Measurements from ENCODE around the gene CRIP1. TPM values are rescaled to one million over a fixed set of nuclear protein-coding genes. Genes with fewer than 3 reads are reported as not detected.

Gene CRIP1
- total and polyA plus RNA-seq, 10 of the 15 experiments (the other 5 are each of a cell fraction or from before 2014, with no cell fraction given), result 66.8 to 259 (median 154) TPM

DNA sequence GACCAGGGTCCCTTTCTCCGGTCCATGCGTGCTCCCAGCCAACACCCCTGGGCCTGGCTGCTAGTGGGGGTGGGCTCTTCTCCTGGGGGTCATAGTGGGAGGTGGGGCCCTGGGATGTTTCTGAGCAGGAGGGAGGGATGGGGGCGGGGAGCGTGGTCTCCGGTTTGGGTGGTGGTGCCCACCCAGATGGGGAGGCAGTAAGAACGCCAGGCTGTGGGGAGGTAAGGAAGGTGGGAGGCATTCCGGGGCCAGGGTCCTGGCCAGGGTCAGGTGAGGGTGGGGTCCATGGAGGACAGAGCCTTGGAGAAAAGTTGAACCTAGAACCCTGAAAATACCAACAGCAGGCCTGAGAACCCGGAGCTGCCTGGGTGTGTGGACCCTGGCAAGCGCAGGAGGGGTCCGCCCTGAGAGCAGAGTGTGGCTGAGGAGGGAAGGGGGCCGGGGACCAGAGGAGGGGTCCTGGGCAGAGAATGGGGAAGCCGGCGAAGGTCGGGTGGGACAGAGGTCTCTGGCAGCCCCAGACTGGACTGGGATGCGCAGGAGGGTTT, 6.4 kb upstream of the CRIP1 start:
- Histone ChIP-seq H3K4me1 (ENCODE audit: control insufficient read depth, insufficient read depth, low read length) (peaks cover 17% of the 10 kb centered on the region), H4K20me1 (ENCODE audit: control insufficient read depth, insufficient read depth) (no peaks in the 10 kb centered on the region), H3K9ac (ENCODE audit: control insufficient read depth, insufficient read depth, low read length) (no peak overlapping the region), H3K4me3 (no peak overlapping the region), H3K4me2 (ENCODE audit: control insufficient read depth, insufficient read depth) (no peak overlapping the region), H3K9me3 (replicated peaks; ENCODE audit: control insufficient read depth, insufficient read depth, low read length) (no peaks in the 10 kb centered on the region; the same call in 2 of the 3 replicates), H3K27me3 (replicated peaks in 1 of 2; ENCODE audit: control insufficient read depth in 2 of 2, insufficient read depth in 2 of 2, low read length in 1 of 2) (peaks cover 4 to 9% of the 10 kb centered on the region in 2 experiments; a peak in 3 of 4 replicates), H3K36me3 (ENCODE audit: control insufficient read depth in 2 of 2, insufficient read depth in 2 of 2, low read length in 1 of 2) (no peaks in the 10 kb centered on the region), H3K79me2 (ENCODE audit: control insufficient read depth, insufficient read depth, low read length) (no peaks in the 10 kb centered on the region), H3K27ac (ENCODE audit: control insufficient read depth, insufficient read depth) (no peak overlapping the region), H2AFZ (ENCODE audit: control insufficient read depth, low read depth, low read length) (no peak overlapping the region)
- ChIA-PET RAD21 (ENCODE audit: unreplicated experiment) (interaction anchor here (0.6 to 2.3 kb wide), 7 partner anchors 9 to 434 kb away, joined by 3 to 74 read pairs (median 5); no protein-coding TSS in a partner anchor), CTCF (interaction anchor here (0.6 to 2.9 kb wide), 25 partner anchors 9 to 1365 kb away, joined by 3 to 103 read pairs (median 4); partner anchors contain the start of genes BRF1 and TEDC1), SMC1A (ENCODE audit: uncharacterized antibody, unreplicated experiment) (interaction anchor here (1.0 to 2.4 kb wide), 4 partner anchors 10 to 109 kb away, joined by 3 to 39 read pairs (median 5); partner anchors contain the start of genes TEDC1 and TEX22), POLR2A (interaction anchor here (2.2 kb wide), 1 partner anchor 10 kb away, joined by 23 read pairs; no protein-coding TSS in a partner anchor)
- intact Hi-C loops (cut with micrococcal nuclease; ENCODE audit: unreplicated experiment) (loop anchor here (10.0 kb wide), 1 partner anchor 415 kb away; the partner anchor contains the start of gene GPR132), in situ Hi-C loops (cut with MboI) (no loop called here)
- TF ChIP-seq RUNX3 (IDR thresholded peaks at IDR 0.05; ENCODE audit: low read length) (no peak), ZZZ3 (IDR thresholded peaks at IDR 0.05; ENCODE audit: control insufficient read depth, insufficient read length, low read depth) (no peak), DPF2 (IDR thresholded peaks at IDR 0.05) (no peak), SMARCA5 (IDR thresholded peaks at IDR 0.05) (no peak), CHD4 (IDR thresholded peaks at IDR 0.05) (no peak), KLF5 (IDR thresholded peaks at IDR 0.05; ENCODE audit: partially characterized antibody) (no peak), TCF12 (IDR thresholded peaks at IDR 0.05; ENCODE audit: low read depth, low read length) (no peak), NR2F1 (conservative IDR thresholded peaks at IDR 0.05) (no peak), MTA2 (IDR thresholded peaks at IDR 0.05; ENCODE audit: low read depth) (no peak), SIX5 (IDR thresholded peaks at IDR 0.05; ENCODE audit: low read depth, low read length, severe bottlenecking) (no peak), CHD2 (IDR thresholded peaks at IDR 0.05; ENCODE audit: borderline replicate concordance, low read depth, low read length) (no peak)
- TF ChIP-seq, protein P1, sequence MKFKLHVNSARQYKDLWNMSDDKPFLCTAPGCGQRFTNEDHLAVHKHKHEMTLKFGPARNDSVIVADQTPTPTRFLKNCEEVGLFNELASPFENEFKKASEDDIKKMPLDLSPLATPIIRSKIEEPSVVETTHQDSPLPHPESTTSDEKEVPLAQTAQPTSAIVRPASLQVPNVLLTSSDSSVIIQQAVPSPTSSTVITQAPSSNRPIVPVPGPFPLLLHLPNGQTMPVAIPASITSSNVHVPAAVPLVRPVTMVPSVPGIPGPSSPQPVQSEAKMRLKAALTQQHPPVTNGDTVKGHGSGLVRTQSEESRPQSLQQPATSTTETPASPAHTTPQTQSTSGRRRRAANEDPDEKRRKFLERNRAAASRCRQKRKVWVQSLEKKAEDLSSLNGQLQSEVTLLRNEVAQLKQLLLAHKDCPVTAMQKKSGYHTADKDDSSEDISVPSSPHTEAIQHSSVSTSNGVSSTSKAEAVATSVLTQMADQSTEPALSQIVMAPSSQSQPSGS (IDR thresholded peaks at IDR 0.05; ENCODE audit: low read length), result no peak
- TF ChIP-seq, protein P2, sequence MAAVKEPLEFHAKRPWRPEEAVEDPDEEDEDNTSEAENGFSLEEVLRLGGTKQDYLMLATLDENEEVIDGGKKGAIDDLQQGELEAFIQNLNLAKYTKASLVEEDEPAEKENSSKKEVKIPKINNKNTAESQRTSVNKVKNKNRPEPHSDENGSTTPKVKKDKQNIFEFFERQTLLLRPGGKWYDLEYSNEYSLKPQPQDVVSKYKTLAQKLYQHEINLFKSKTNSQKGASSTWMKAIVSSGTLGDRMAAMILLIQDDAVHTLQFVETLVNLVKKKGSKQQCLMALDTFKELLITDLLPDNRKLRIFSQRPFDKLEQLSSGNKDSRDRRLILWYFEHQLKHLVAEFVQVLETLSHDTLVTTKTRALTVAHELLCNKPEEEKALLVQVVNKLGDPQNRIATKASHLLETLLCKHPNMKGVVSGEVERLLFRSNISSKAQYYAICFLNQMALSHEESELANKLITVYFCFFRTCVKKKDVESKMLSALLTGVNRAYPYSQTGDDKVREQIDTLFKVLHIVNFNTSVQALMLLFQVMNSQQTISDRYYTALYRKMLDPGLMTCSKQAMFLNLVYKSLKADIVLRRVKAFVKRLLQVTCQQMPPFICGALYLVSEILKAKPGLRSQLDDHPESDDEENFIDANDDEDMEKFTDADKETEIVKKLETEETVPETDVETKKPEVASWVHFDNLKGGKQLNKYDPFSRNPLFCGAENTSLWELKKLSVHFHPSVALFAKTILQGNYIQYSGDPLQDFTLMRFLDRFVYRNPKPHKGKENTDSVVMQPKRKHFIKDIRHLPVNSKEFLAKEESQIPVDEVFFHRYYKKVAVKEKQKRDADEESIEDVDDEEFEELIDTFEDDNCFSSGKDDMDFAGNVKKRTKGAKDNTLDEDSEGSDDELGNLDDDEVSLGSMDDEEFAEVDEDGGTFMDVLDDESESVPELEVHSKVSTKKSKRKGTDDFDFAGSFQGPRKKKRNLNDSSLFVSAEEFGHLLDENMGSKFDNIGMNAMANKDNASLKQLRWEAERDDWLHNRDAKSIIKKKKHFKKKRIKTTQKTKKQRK (IDR thresholded peaks at IDR 0.05; ENCODE audit: low read depth, low read length), result no peak
- TF ChIP-seq, protein P3, sequence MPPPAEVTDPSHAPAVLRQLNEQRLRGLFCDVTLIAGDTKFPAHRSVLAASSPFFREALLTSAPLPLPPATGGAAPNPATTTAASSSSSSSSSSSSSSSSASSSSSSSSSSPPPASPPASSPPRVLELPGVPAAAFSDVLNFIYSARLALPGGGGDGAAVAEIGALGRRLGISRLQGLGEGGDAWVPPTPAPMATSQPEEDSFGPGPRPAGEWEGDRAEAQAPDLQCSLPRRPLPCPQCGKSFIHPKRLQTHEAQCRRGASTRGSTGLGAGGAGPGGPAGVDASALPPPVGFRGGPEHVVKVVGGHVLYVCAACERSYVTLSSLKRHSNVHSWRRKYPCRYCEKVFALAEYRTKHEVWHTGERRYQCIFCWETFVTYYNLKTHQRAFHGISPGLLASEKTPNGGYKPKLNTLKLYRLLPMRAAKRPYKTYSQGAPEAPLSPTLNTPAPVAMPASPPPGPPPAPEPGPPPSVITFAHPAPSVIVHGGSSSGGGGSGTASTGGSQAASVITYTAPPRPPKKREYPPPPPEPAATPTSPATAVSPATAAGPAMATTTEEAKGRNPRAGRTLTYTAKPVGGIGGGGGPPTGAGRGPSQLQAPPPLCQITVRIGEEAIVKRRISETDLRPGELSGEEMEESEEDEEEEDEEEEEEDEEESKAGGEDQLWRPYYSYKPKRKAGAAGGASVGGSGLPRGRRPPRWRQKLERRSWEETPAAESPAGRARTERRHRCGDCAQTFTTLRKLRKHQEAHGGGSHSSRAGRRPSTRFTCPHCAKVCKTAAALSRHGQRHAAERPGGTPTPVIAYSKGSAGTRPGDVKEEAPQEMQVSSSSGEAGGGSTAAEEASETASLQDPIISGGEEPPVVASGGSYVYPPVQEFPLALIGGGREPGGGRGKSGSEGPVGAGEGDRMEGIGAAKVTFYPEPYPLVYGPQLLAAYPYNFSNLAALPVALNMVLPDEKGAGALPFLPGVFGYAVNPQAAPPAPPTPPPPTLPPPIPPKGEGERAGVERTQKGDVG (CRISPR knock-in tag; IDR thresholded peaks at IDR 0.05), result no peak
- TF ChIP-seq, protein P4, sequence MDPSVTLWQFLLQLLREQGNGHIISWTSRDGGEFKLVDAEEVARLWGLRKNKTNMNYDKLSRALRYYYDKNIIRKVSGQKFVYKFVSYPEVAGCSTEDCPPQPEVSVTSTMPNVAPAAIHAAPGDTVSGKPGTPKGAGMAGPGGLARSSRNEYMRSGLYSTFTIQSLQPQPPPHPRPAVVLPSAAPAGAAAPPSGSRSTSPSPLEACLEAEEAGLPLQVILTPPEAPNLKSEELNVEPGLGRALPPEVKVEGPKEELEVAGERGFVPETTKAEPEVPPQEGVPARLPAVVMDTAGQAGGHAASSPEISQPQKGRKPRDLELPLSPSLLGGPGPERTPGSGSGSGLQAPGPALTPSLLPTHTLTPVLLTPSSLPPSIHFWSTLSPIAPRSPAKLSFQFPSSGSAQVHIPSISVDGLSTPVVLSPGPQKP (IDR thresholded peaks at IDR 0.05; ENCODE audit: low read depth, low read length), result no peak
- ATAC-seq (no peak), FAIRE-seq (no peak), DNase-seq (ENCODE audit: low read depth, low spot score) (no peak)
- BruUV-seq (replicated peaks), result no TSS peak
- WGBS (ENCODE audit: insufficient coverage, insufficient replicate concordance, low lambda C conversion rate, missing lambda C conversion rate), result 23% methylated on average over 10 of the region's 15 CpGs

All from GM12878 (cell line).